SH-SY5Y (cell line): Measurements from ENCODE around the gene DNAH1.

ENCODE experiments used
- GATA2 ChIP-seq: IDR thresholded peaks from 2 replicates; pipeline ENCODE4 v1.6.1; 2011; ENCODE audit warnings: mild to moderate bottlenecking, low read depth, low read length
- GATA3 ChIP-seq: IDR thresholded peaks from 2 replicates; pipeline ENCODE4 v1.6.1; 2011; ENCODE audit warnings: low read depth, mild to moderate bottlenecking, low read length, moderate library complexity

The DNAH1 gene

DNA sequence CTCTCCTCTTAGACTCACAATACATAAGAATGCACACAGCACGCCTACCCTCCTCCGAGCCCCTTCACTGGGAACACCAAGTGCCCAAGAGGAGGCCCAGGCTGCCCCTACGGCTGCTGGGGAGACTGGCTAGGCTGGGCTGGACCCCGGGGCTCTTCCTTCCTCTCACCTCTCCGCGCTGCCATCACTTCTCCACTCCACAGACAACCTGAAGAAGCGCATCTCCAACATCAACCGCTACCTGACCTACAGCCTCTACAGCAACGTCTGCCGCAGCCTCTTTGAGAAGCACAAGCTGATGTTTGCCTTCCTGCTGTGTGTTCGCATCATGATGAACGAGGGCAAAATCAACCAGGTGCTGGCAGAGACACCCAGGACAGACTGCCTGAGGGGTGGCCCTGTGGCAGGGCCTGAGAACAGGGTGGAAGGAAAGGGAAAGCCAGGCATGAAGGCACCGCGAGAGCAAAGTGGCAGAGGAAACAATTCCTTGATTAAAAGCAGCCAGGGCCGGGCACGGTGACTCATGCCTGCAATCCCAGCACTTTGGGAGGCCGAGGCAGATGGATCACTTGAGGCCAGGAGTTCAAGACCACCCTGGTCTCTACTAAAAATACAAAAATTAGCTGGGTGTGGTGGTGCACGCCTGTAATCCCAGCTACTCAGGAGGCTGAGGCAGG is 77.2 kb downstream of the DNAH1 start:
- no peak for TF ChIP-seq GATA2
- TF ChIP-seq GATA3 = no peak

- TF ChIP-seq GATA3 (no peak), GATA2 (no peak)
These were observed 78.0 kb downstream of the DNAH1 start for GRCh38 chr3:52393959-52394670.

GRCh38 chr3:52394751-52395502 is 78.8 kb downstream of the DNAH1 start:
- no peak for TF ChIP-seq GATA2
- no peak for TF ChIP-seq GATA3

DNA sequence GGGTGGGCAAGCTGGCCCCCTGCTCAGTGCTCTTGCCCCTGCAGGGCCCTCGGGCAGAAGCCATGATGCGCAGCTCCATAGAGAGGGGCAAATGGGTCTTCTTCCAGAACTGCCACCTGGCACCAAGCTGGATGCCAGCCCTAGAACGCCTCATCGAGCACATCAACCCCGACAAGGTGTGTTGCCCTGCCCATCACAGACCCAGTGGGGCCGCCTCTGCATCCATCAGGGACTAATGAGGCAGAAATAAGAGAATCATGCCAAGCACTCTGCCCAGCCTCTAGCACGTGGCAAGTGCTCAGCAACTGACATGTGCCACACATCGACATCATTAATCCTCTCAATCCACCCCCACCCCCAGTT is 79.4 kb downstream of the DNAH1 start:
- TF ChIP-seq GATA3 (no peak), GATA2 (no peak)

GRCh38 chr3:52396011-52396906 is 80.1 kb downstream of the DNAH1 start:
- TF ChIP-seq GATA2 (no peak), GATA3 (no peak)

DNA sequence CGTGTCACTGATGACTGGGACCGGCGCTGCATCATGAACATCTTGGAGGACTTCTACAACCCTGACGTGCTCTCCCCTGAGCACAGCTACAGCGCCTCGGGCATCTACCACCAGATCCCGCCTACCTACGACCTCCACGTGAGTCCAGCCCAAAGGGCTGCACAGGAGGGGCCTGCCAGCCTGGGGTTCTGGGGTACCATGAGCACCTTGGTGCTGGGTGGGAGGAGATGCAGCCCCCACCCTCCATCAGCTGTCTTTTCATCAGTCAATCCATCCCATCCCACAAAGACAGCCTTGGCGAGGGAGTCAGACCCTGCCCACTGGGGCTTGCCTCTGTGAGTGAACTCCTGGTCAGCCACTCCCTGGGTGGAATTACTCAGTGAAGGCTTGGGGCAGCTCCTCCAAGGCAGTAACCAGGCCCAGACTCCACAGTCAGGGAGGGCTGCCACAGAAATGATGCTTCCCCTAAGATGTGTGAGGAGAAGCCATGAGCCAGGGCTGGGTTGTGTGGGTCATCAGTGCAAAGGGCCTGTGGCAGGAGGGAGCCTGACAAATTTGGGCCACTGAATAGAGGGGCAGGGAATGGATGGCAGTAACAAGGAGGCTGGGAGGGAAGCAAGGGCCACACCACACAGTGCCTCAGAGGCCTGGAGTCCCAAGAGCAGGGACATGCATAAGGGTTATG is 80.9 kb downstream of the DNAH1 start:
- TF ChIP-seq GATA2 (no peak), GATA3 (no peak)

- TF ChIP-seq GATA2 = no peak
- no peak for TF ChIP-seq GATA3
These were observed 81.7 kb downstream of the DNAH1 start for GRCh38 chr3:52397676-52398399.

- TF ChIP-seq GATA2 (no peak), GATA3 (no peak)
These were observed 82.6 kb downstream of the DNAH1 start for GRCh38 chr3:52398670-52399081.

GRCh38 chr3:52399131-52399530 is 83.0 kb downstream of the DNAH1 start:
- no peak for TF ChIP-seq GATA2
- no peak for TF ChIP-seq GATA3

DNA sequence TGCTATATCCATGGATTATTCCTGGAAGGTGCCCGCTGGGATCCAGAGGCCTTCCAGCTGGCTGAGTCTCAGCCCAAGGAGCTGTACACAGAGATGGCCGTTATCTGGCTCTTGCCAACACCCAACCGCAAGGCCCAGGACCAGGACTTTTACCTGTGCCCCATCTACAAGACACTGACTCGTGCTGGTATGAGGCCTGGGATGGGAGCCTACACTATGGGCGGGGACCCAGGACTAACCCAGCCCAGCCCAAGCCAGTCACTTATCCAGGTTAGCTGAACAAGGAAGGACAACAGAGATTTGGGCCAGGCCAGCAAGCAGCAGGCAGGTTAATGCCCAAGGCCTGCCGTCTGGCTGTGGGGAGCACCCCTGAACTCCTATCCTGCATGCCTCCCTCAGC is 83.5 kb downstream of the DNAH1 start:
- TF ChIP-seq GATA2 (no peak), GATA3 (no peak)

- TF ChIP-seq GATA2 (no peak), GATA3 (no peak)
These were observed 84.2 kb downstream of the DNAH1 start for GRCh38 chr3:52400275-52400793.

- TF ChIP-seq GATA3 = no peak
- no peak for TF ChIP-seq GATA2
These were observed 84.9 kb downstream of the DNAH1 start for GRCh38 chr3:52401021-52401420.
